Loucy (cell line): ENCODE data around the gene BAX.

Experiments used
- H2AFZ ChIP-seq: fragments of 200-600 bp; sonication (generic); 2 replicates; pipeline ENCODE4 v1.6.0; 2016; ENCODE audit warnings: antibody characterized with exemption, mild to moderate bottlenecking, low read length, moderate library complexity
- H3F3A ChIP-seq: fragments of 200-600 bp; 2 replicates; pipeline ENCODE4 v1.6.0; 2016; ENCODE audit warnings: antibody characterized with exemption, low read depth, mild to moderate bottlenecking
- H3K27me3 ChIP-seq: fragments of 200-600 bp; sonication (generic); 2 replicates; pipeline ENCODE4 v1.6.1; 2014; ENCODE audit warnings: low read length, mild to moderate bottlenecking; ENCODE audit not compliant: insufficient read depth, poor library complexity, severe bottlenecking
- H3K36me3 ChIP-seq: fragments of 200-600 bp; sonication (generic); 2 replicates; pipeline ENCODE4 v1.6.1; 2016; ENCODE audit warnings: low read length; ENCODE audit not compliant: insufficient read depth
- H3K4me1 ChIP-seq: fragments of 200-600 bp; sonication (generic); 2 replicates; pipeline ENCODE4 v1.5.1; 2014; ENCODE audit warnings: low read length, mild to moderate bottlenecking; ENCODE audit not compliant: insufficient read depth, poor library complexity, severe bottlenecking
- H3K4me2 ChIP-seq: fragments of 200-600 bp; sonication (generic); 2 replicates; pipeline ENCODE4 v1.6.0; 2014; ENCODE audit warnings: antibody characterized with exemption, low read length, low read depth, mild to moderate bottlenecking; ENCODE audit not compliant: poor library complexity, severe bottlenecking
- H3K4me3 ChIP-seq: fragments of 200-600 bp; sonication (generic); 2 replicates; pipeline ENCODE4 v1.5.1; 2014; ENCODE audit warnings: low read length, mild to moderate bottlenecking, mixed read lengths; ENCODE audit not compliant: poor library complexity, severe bottlenecking
- H3K79me2 ChIP-seq: fragments of 200-600 bp; sonication (generic); 2 replicates; pipeline ENCODE4 v1.6.1; 2014; ENCODE audit warnings: low read length; ENCODE audit not compliant: insufficient read depth
- H3K9ac ChIP-seq: fragments of 200-600 bp; sonication (generic); 2 replicates; pipeline ENCODE4 v1.6.0; 2014; ENCODE audit warnings: mild to moderate bottlenecking, low read depth, low read length, moderate library complexity; ENCODE audit not compliant: poor library complexity, severe bottlenecking
- H3K9me2 ChIP-seq: fragments of 200-600 bp; sonication (generic); replicated peaks from 2 replicates; pipeline ENCODE4 v1.6.1; 2016; ENCODE audit warnings: low read depth, low read length, mixed read lengths
- H3K9me3 ChIP-seq: fragments of 200-600 bp; sonication (generic); 2 replicates; pipeline ENCODE4 v1.6.1; 2014; ENCODE audit warnings: mild to moderate bottlenecking, antibody characterized with exemption, low read length, low read depth; ENCODE audit not compliant: insufficient read depth
- H4K20me1 ChIP-seq: fragments of 200-600 bp; sonication (generic); 2 replicates; pipeline ENCODE4 v1.6.0; 2014; ENCODE audit warnings: antibody characterized with exemption, low read length, mild to moderate bottlenecking; ENCODE audit not compliant: insufficient read depth, poor library complexity, severe bottlenecking
- EZH2phosphoT487 ChIP-seq: fragments of 200-600 bp; IDR thresholded peaks from 2 replicates; pipeline ENCODE4 v1.6.1; 2018; ENCODE audit warnings: antibody characterized with exemption, mild to moderate bottlenecking, moderate library complexity, borderline replicate concordance
- TF ChIP-seq, protein P1 (sequence below): fragments of 200-600 bp; sonication (generic); conservative IDR thresholded peaks from 2 replicates; pipeline ENCODE4 v1.5.1; 2014; ENCODE audit warnings: mild to moderate bottlenecking, antibody characterized with exemption, low read length

Gene BAX

DNA sequence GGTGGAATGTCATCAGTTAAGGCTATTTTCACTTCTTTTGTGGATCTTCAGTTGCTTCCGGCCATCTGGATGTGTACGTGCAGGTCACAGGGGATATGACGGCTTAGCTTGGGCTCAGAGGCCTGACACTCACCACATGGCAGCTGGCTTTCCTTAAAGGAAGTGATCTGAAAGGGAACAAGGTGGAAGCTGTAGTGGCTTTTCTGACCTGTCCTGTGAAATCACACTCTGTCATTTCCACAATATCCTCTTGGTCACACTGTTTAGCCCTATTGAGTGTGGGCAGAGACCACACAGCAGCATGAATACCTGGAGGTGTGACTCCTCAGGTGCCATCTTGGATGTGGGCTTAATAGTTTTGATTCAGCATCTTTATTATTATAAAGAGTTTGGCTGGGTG lies 4.5 kb upstream of the BAX start:
- TF ChIP-seq, protein P1, sequence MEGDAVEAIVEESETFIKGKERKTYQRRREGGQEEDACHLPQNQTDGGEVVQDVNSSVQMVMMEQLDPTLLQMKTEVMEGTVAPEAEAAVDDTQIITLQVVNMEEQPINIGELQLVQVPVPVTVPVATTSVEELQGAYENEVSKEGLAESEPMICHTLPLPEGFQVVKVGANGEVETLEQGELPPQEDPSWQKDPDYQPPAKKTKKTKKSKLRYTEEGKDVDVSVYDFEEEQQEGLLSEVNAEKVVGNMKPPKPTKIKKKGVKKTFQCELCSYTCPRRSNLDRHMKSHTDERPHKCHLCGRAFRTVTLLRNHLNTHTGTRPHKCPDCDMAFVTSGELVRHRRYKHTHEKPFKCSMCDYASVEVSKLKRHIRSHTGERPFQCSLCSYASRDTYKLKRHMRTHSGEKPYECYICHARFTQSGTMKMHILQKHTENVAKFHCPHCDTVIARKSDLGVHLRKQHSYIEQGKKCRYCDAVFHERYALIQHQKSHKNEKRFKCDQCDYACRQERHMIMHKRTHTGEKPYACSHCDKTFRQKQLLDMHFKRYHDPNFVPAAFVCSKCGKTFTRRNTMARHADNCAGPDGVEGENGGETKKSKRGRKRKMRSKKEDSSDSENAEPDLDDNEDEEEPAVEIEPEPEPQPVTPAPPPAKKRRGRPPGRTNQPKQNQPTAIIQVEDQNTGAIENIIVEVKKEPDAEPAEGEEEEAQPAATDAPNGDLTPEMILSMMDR: no peak
- no peak for TF ChIP-seq EZH2phosphoT487
- Histone ChIP-seq H3K9ac (no peak overlapping the region), H2AFZ (no peak overlapping the region), H3K4me1 (no peaks in the 10 kb centered on the region), H3K36me3 (no peaks in the 10 kb centered on the region), H3K9me3 (0 out of 2 replicates have a peak, but pooled peaks cover 10% of the 10 kb centered on the region), H3K4me3 (no peak overlapping the region), H3K4me2 (no peak overlapping the region), H3K9me2 (no peaks in the 10 kb centered on the region), H4K20me1 (no peaks in the 10 kb centered on the region), H3K79me2 (peaks cover 4% of the 10 kb centered on the region; the same call in 1 of the 2 replicates), H3F3A (no peaks in the 10 kb centered on the region), H3K27me3 (no peaks in the 10 kb centered on the region)

DNA sequence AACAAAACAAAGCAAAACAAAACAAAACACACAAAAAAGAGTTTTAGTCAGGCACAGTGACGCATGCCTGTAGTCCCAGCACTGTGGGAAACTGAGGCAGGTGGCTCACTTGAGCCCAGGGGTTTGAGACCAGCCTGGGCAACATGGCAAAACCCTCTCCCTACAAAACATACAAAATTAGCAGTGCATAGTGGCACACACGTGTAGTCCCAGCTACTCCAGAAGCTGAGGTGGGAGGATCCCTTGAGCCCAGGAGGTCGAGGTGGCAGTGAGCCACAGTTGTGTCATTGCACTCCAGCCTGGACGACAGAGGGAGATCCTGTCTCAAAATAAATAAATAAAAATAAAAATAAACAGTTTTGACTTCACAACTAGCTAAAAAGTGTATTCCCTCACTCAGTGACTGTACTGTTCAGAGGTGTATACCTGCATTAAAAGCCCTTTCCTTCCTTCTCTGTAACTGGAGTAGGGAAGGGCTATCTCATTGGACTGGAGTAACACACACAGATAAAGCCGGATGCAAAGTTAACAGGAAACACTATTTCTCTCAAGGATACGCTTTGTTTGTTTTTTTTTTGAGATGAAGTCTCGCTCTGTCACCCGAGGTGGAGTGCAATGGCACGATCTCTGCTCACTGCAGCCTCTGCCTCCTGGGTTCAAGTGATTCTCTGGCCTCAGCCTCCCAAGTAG lies 3.7 kb upstream of the BAX start:
- Histone ChIP-seq H3K9me2 (no peaks in the 10 kb centered on the region), H3K4me2 (no peak overlapping the region), H2AFZ (no peak overlapping the region)

GRCh38 chr19:48953141-48953540 lies 1.5 kb upstream of the BAX start:
- no peak overlapping the region for H2AFZ ChIP-seq
- H3K9ac ChIP-seq: no peak overlapping the region
- H3K9me3 ChIP-seq: no peaks in the 10 kb centered on the region
- no peak for TF ChIP-seq EZH2phosphoT487
- TF ChIP-seq, protein P1: no peak
- H3F3A ChIP-seq: no peaks in the 10 kb centered on the region
- no peaks in the 10 kb centered on the region for H3K27me3 ChIP-seq
- H3K9me2 ChIP-seq: no peaks in the 10 kb centered on the region
- H3K4me1 ChIP-seq: peaks cover 9% of the 10 kb centered on the region
- H3K36me3 ChIP-seq: no peaks in the 10 kb centered on the region
- no peaks in the 10 kb centered on the region for H4K20me1 ChIP-seq
- H3K4me3 ChIP-seq: no peak overlapping the region
- H3K4me2 ChIP-seq: no peak overlapping the region
- H3K79me2 ChIP-seq: peaks cover 19% of the 10 kb centered on the region

More for the DNA sequence above, 3.7 kb upstream of the BAX start:
- Histone ChIP-seq H3K36me3 (no peaks in the 10 kb centered on the region), H3K79me2 (peaks cover 12% of the 10 kb centered on the region), H3K27me3 (no peaks in the 10 kb centered on the region), H3K9ac (no peak overlapping the region), H3F3A (no peaks in the 10 kb centered on the region), H3K4me3 (no peak overlapping the region), H4K20me1 (no peaks in the 10 kb centered on the region), H3K4me1 (peaks cover 5% of the 10 kb centered on the region), H3K9me3 (0 out of 2 replicates have a peak, but pooled peaks cover 10% of the 10 kb centered on the region)
- TF ChIP-seq, protein P1: no peak
- TF ChIP-seq EZH2phosphoT487: no peak
